H1 (cell line): ENCODE results near the gene SEC61A1. TPM values are rescaled to one million over a fixed set of nuclear protein-coding genes. Genes with fewer than 3 reads are reported as not detected.

Source experiments
- CTCF ChIA-PET: fragments of 300-600 bp; sonication (Branson Sonifier 250); formaldehyde crosslinking; loops from one replicate; lab custom pipeline; 2021; ENCODE audit not compliant: partially characterized antibody; lab: Charles Lee
- POLR2A ChIA-PET: fragments of 300-600 bp; sonication (Branson Sonifier 250); formaldehyde crosslinking; loops from one replicate; lab custom pipeline; 2021; ENCODE audit warnings: inconsistent platforms; ENCODE audit not compliant: partially characterized antibody; lab: Charles Lee
- DNase-seq, 2 experiments: peaks; one replicate each; pipeline versions ENCODE4 v3.0.0 to v3.0.0-alpha.2; 2010 to 2022; ENCODE audit warnings: low spot score in 2 of 2, low read depth in 1 of 2, mixed read lengths in 1 of 2
- FAIRE-seq: peaks from 2 replicates; lab custom pipeline; 2011; peaks lifted over from hg19 to GRCh38; lab: Jason Lieb, UNC
- H2AFZ ChIP-seq: 2 replicates; pipeline ENCODE4 v1.8.1; 2012; ENCODE audit warnings: low read length, inconsistent platforms
- H2AK5ac ChIP-seq: 2 replicates; pipeline ENCODE4 v1.6.1; 2013; ENCODE audit warnings: low read depth, low read length
- H2BK120ac ChIP-seq: replicated peaks from 2 replicates; pipeline ENCODE3; 2013; ENCODE audit warnings: low read depth, low read length, inconsistent platforms
- H2BK12ac ChIP-seq: 2 replicates; pipeline ENCODE4 v1.6.1; 2013; ENCODE audit warnings: low read depth, low read length
- H2BK15ac ChIP-seq: 2 replicates; pipeline ENCODE4 v1.6.1; 2013; ENCODE audit warnings: low read length
- H2BK20ac ChIP-seq: 2 replicates; pipeline ENCODE4 v1.6.1; 2013; ENCODE audit warnings: low read length
- H2BK5ac ChIP-seq: 2 replicates; pipeline ENCODE4 v1.6.1; 2013; ENCODE audit warnings: low read depth, low read length
- H3K14ac ChIP-seq: 2 replicates; pipeline ENCODE4 v1.6.1; 2013; ENCODE audit warnings: inconsistent platforms; ENCODE audit not compliant: insufficient read length
- H3K18ac ChIP-seq: 2 replicates; pipeline ENCODE4 v1.6.1; 2013; ENCODE audit warnings: low read length; ENCODE audit errors: extremely low read depth
- H3K23ac ChIP-seq: 2 replicates; pipeline ENCODE4 v1.6.1; 2013; ENCODE audit warnings: inconsistent platforms; ENCODE audit not compliant: insufficient read length
- H3K23me2 ChIP-seq: 2 replicates; pipeline ENCODE4 v1.6.1; 2013; ENCODE audit warnings: low read depth, low read length
- H3K27ac ChIP-seq: 2 replicates; pipeline ENCODE4 v1.6.1; 2011; ENCODE audit warnings: low read depth, low read length, inconsistent platforms
- H3K27me3 ChIP-seq, 4 experiments: replicated peaks in 1 of 4; 1 replicate in 1 of 4; 2 replicates in 3 of 4; pipeline versions ENCODE4 v1.6.1 to v1.8.1; 2011 to 2013; ENCODE audit warnings: low read length in 3 of 4, mild to moderate bottlenecking in 3 of 4, inconsistent platforms in 2 of 4, mixed read lengths in 2 of 4, moderate library complexity in 1 of 4; ENCODE audit not compliant: control insufficient read depth in 3 of 4, insufficient read depth in 3 of 4; ENCODE audit errors: extremely low read depth in 1 of 4
- H3K36me3 ChIP-seq, 4 experiments: 2 replicates each; pipeline versions ENCODE4 v1.6.1 to v1.8.1; 2011 to 2013; ENCODE audit warnings: mild to moderate bottlenecking in 4 of 4, low read length in 3 of 4, moderate library complexity in 2 of 4, control low read depth in 1 of 4, inconsistent platforms in 1 of 4; ENCODE audit not compliant: insufficient read depth in 4 of 4, control insufficient read depth in 2 of 4
- H3K4ac ChIP-seq: replicated peaks from 2 replicates; pipeline ENCODE3; 2013; ENCODE audit warnings: low read length, low read depth, mixed read lengths, inconsistent platforms; ENCODE audit not compliant: insufficient read length
- H3K4me1 ChIP-seq, 4 experiments: replicated peaks in 1 of 4; 1 replicate in 1 of 4; 2 replicates in 3 of 4; pipeline versions ENCODE4 v1.6.1 to v1.8.1; 2011 to 2013; ENCODE audit warnings: low read length in 3 of 4, inconsistent platforms in 2 of 4, mixed read lengths in 1 of 4; ENCODE audit not compliant: insufficient read depth in 4 of 4, control insufficient read depth in 3 of 4
- H3K4me2 ChIP-seq, 2 experiments: 2 replicates each; pipeline versions ENCODE4 v1.6.1 to v1.8.1; 2011 to 2013; ENCODE audit warnings: low read depth in 2 of 2, low read length in 2 of 2, control low read depth in 1 of 2, inconsistent platforms in 1 of 2, mild to moderate bottlenecking in 1 of 2; ENCODE audit not compliant: insufficient read depth in 1 of 2
- H3K4me3 ChIP-seq, 4 experiments: fragments of 200-600, 300-600 bp in 1 of 4; sonication (generic), shearing (Covaris generic), sonication (Bioruptor Twin) in 1 of 4; 2 replicates each; pipeline versions ENCODE4 v1.5.1 to v1.8.1; 2011 to 2016; ENCODE audit warnings: low read length in 4 of 4, low read depth in 3 of 4, control low read depth in 2 of 4, inconsistent platforms in 2 of 4, mild to moderate bottlenecking in 2 of 4, mixed read lengths in 1 of 4, moderate library complexity in 1 of 4; ENCODE audit not compliant: insufficient read depth in 2 of 4; ENCODE audit errors: extremely low read depth in 1 of 4
- H3K56ac ChIP-seq: replicated peaks from 2 replicates; pipeline ENCODE3; 2013; ENCODE audit warnings: low read depth, mild to moderate bottlenecking, mixed read lengths, low read length, inconsistent platforms; ENCODE audit not compliant: insufficient read length
- H3K79me1 ChIP-seq: 2 replicates; pipeline ENCODE4 v1.6.1; 2013; ENCODE audit warnings: low read depth, low read length, control low read depth
- H3K79me2 ChIP-seq, 2 experiments: 2 replicates each; pipeline versions ENCODE4 v1.6.1 to v1.8.1; 2012 to 2013; ENCODE audit warnings: low read length in 2 of 2, mild to moderate bottlenecking in 2 of 2, inconsistent platforms in 1 of 2; ENCODE audit not compliant: insufficient read depth in 2 of 2, control insufficient read depth in 1 of 2
- H3K9ac ChIP-seq, 4 experiments: replicated peaks in 1 of 4; 1 replicate in 1 of 4; 2 replicates in 3 of 4; pipeline versions ENCODE4 v1.6.1 to v1.8.1; 2011 to 2013; ENCODE audit warnings: low read depth in 3 of 4, low read length in 3 of 4, control low read depth in 2 of 4, mild to moderate bottlenecking in 2 of 4, moderate library complexity in 2 of 4, inconsistent platforms in 1 of 4; ENCODE audit errors: extremely low read depth in 1 of 4
- H3K9me3 ChIP-seq, 2 experiments: 2 replicates each; pipeline versions ENCODE4 v1.6.1 to v1.8.1; 2012 to 2013; ENCODE audit warnings: mild to moderate bottlenecking in 2 of 2, moderate library complexity in 2 of 2, control low read depth in 1 of 2, inconsistent platforms in 1 of 2, low read depth in 1 of 2, low read length in 1 of 2, mixed read lengths in 1 of 2; ENCODE audit not compliant: insufficient read depth in 2 of 2
- H4K20me1 ChIP-seq, 2 experiments: replicated peaks in 1 of 2; 2 replicates each; pipeline versions ENCODE3 to v1.8.1; 2011 to 2013; ENCODE audit warnings: inconsistent platforms in 2 of 2, low read length in 2 of 2, mild to moderate bottlenecking in 1 of 2; ENCODE audit not compliant: insufficient read depth in 2 of 2, control insufficient read depth in 1 of 2
- H4K5ac ChIP-seq: 2 replicates; pipeline ENCODE4 v1.6.1; 2013; ENCODE audit warnings: low read length, low read depth, mixed read lengths, inconsistent platforms; ENCODE audit not compliant: insufficient read length
- H4K8ac ChIP-seq: 2 replicates; pipeline ENCODE4 v1.8.0; 2013; ENCODE audit warnings: mild to moderate bottlenecking, moderate library complexity, low read length, inconsistent platforms; ENCODE audit not compliant: insufficient read depth; ENCODE audit errors: extremely low read depth
- H4K91ac ChIP-seq: replicated peaks from 2 replicates; pipeline ENCODE3; 2013; ENCODE audit warnings: low read length, mixed read lengths, inconsistent platforms; ENCODE audit not compliant: insufficient read length
- CHD1 ChIP-seq: IDR thresholded peaks from 2 replicates; pipeline ENCODE4 v1.6.1; 2012; ENCODE audit warnings: low read depth, low read length, improper control_type of control experiment
- EP300 ChIP-seq, 2 experiments: IDR thresholded peaks; 1 replicate in 1 of 2; 2 replicates in 1 of 2; pipeline ENCODE4 v1.6.1; 2011 to 2012; ENCODE audit warnings: low read depth in 2 of 2, low read length in 2 of 2, mild to moderate bottlenecking in 2 of 2, borderline replicate concordance in 1 of 2, inconsistent platforms in 1 of 2, moderate library complexity in 1 of 2
- KDM1A ChIP-seq: fragments of 200-600, 300-600 bp; sonication (generic); IDR thresholded peaks from 2 replicates; pipeline ENCODE4 v1.7.1; 2016; ENCODE audit warnings: mild to moderate bottlenecking, low read length, borderline replicate concordance
- KDM4A ChIP-seq: IDR thresholded peaks from one replicate; pipeline ENCODE4 v1.7.1; 2012; ENCODE audit warnings: low read depth, mild to moderate bottlenecking, moderate library complexity, low read length, inconsistent platforms; ENCODE audit not compliant: severe bottlenecking
- SRF ChIP-seq: IDR thresholded peaks from 2 replicates; pipeline ENCODE4 v1.6.1; 2011; ENCODE audit warnings: mild to moderate bottlenecking, low read depth, low read length, moderate library complexity
- TBP ChIP-seq: IDR thresholded peaks from 2 replicates; pipeline ENCODE4 v1.6.1; 2011; ENCODE audit warnings: low read depth, low read length, improper control_type of control experiment
- YY1 ChIP-seq: IDR thresholded peaks from 2 replicates; pipeline ENCODE4 v1.6.1; 2011; ENCODE audit warnings: low read depth, mild to moderate bottlenecking, low read length
- WGBS, 2 experiments: shearing (Covaris generic) in 1 of 2; methylation state at CpG; one replicate each; pipeline versions ENCODE4 v1.1.6 to v1.1.7; 2013 to 2015; ENCODE audit warnings: low lambda C conversion rate in 2 of 2, mixed read lengths in 2 of 2, inconsistent platforms in 1 of 2, low coverage in 1 of 2, missing lambda C conversion rate in 1 of 2; ENCODE audit not compliant: insufficient replicate concordance in 2 of 2, insufficient coverage in 1 of 2, insufficient read length in 1 of 2; ENCODE audit errors: extremely low coverage in 1 of 2, missing lambda C conversion rate in 1 of 2; 5-methylcytosine and 5-hydroxymethylcytosine counted together
- long read RNA-seq, 2 experiments: library from RNA in 1 of 2; library from capped mRNA in 1 of 2; stranded (forward); transcript quantifications; one replicate each; pipeline ENCODE4 v2.0.0, GENCODE V29; 2021; ENCODE audit warnings: inconsistent platforms in 1 of 2
- polyA minus RNA-seq, 3 experiments: library from RNA; depleted of rRNA, polyadenylated mRNA; stranded (reverse); fragments of >200 nt; gene quantifications; 1 replicate in 2 of 3; 2 replicates in 1 of 3; pipeline ENCODE4 v1.2.3, GENCODE V29; 2011
- polyA plus RNA-seq, 7 experiments: library from polyadenylated mRNA; depleted of rRNA in 3 of 7; stranded (reverse) in 5 of 7; unstranded in 2 of 7; fragments of >200 nt in 5 of 7; fragments of 200-250 nt in 2 of 7; gene quantifications; 1 replicate in 5 of 7; 2 replicates in 1 of 7; 4 replicates in 1 of 7; pipeline versions ENCODE4 v1.2.1 to v1.2.3, GENCODE V29; 2011 to 2013; ENCODE audit warnings: missing spikeins in 2 of 7, mixed read lengths in 2 of 7
- total RNA-seq: library from RNA; stranded (reverse); fragmentation: NEBNext Ultra II Directional; extraction: Animal tissue kit (Norgen Biotek cat#: 25700); gene quantifications from 2 replicates; pipeline ENCODE4 v1.2.1, GENCODE V29; 2021

SEC61A1 gene
- total RNA-seq (157 and 165 TPM in 2 replicates), polyA plus RNA-seq (2011; rRNA removed) (115 and 133 TPM in 2 replicates), polyA minus RNA-seq (2011; rRNA and poly(A)+ RNA removed) (262 and 327 TPM in 2 replicates)
- 107 TPM for polyA plus RNA-seq (2011; cell fraction: cytosol; rRNA removed)
- polyA plus RNA-seq (2011; cell fraction: nucleus; rRNA removed), result 127 TPM
- polyA plus RNA-seq (2012, experiment 1 of 2), result 119 to 133 TPM (median 124 TPM) in 4 replicates
- 142 TPM for polyA plus RNA-seq (2012, experiment 2 of 2)
- 197 TPM for polyA plus RNA-seq (2013, experiment 1 of 2)
- polyA plus RNA-seq (2013, experiment 2 of 2), result 202 TPM
- polyA minus RNA-seq (2011; cell fraction: cytosol; rRNA and poly(A)+ RNA removed), result 101 TPM
- 78.2 TPM for polyA minus RNA-seq (2011; cell fraction: nucleus; rRNA and poly(A)+ RNA removed)
- long read RNA-seq, experiment 1, transcript SEC61A1-201 (12 exons, 3,635 nt), result major isoform, 51 of 131 reads
- long read RNA-seq, experiment 1, partial matches to known transcripts, result 73 of 131 reads
- long read RNA-seq, experiment 1, other reads (novel, unspliced or antisense), result 7 of 131 reads
- long read RNA-seq, experiment 2, transcript SEC61A1-201 (12 exons, 3,635 nt), result major isoform, 21 of 29 reads
- long read RNA-seq, experiment 2, partial matches to known transcripts, result 7 of 29 reads
- long read RNA-seq, experiment 2, other reads (novel, unspliced or antisense), result 1 of 29 reads

DNA sequence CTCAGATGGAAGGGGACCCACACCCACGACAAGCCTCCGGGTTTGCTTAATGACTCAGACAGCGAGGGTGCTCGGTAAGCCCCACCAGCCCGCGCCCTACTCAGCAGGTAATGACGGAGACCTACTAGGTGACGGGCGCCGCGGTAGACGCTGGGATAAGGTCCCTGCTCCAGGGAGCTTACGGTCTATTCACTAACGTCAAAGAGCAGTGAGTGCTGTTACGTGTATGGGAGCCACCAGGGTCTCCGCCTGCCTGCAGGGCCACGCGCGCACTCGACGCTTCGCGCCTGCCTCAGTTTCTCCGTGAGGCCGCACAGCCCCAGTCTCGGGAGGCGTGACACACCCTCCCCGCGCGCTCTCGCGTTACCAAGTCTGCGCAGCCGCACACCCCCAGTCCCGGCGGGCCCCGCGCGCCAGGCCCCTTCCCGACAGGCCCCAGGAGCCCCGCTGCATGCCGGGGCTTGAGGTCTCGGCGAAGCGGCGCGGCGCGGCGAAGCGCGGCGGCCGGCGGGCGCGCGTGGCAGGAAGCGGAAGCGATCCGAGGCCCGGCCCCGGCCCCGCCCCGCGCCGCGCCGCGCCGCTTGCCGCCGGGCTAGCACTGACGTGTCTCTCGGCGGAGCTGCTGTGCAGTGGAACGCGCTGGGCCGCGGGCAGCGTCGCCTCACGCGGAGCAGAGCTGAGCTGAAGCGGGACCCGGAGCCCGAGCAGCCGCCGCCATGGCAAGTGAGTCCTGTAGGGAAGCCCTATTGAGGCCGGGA lies at the start of gene SEC61A1:
SEC61A1 (plus strand) TSS at position 601 of the 758 bp plus-strand sequence; CDS start at position 717, 116 bp downstream.
- Histone ChIP-seq H3K79me2 (peaks cover 5 to 30% of the 10 kb centered on the region in 2 experiments; a peak in 3 of 4 replicates), H3K4me1 (peaks cover 0 to 7% (median 2%) of the 10 kb centered on the region in 4 experiments; a peak in 4 of 7 replicates), H4K8ac (peak within 1 kb of the TSS; percentile 82), H2BK12ac (no peak within 1 kb of the TSS), H3K27ac (0 out of 2 replicates have a peak within 1 kb of the TSS, but pooled peaks have one; percentile 35), H3K18ac (peak within 1 kb of the TSS; percentile 51; the same call in 1 of the 2 replicates), H3K79me1 (peaks cover 7% of the 10 kb centered on the region), H3K36me3 (peaks cover 3 to 37% (median 20%) of the 10 kb centered on the region in 4 experiments), H3K14ac (no peak within 1 kb of the TSS), H2BK5ac (peak within 1 kb of the TSS; percentile 84), H2AK5ac (no peak within 1 kb of the TSS), H3K23ac (no peak within 1 kb of the TSS), H4K91ac (peak within 1 kb of the TSS; percentile 56), H3K9ac (peak within 1 kb of the TSS; percentile 80 to 89 (median 86)), H3K4me3 (peak within 1 kb of the TSS; percentile 82 to 92 (median 86)), H3K27me3 (no peaks in the 10 kb centered on the region), H2BK20ac (no peak within 1 kb of the TSS), H3K9me3 (no peaks in the 10 kb centered on the region), H3K4ac (no peak within 1 kb of the TSS), H3K23me2 (peaks cover 12% of the 10 kb centered on the region), H4K5ac (peak within 1 kb of the TSS; percentile 83), H3K4me2 (peak within 1 kb of the TSS; percentile 93 to 98), H4K20me1 (peaks cover 0 to 7% of the 10 kb centered on the region in 2 experiments), H2BK15ac (peak within 1 kb of the TSS; percentile 75; the same call in 1 of the 2 replicates), H2BK120ac (no peak within 1 kb of the TSS), H3K56ac (peak within 1 kb of the TSS; percentile 47), H2AFZ (peak within 1 kb of the TSS; percentile 90)
- ChIA-PET POLR2A (interaction anchor here (0.7 to 2.5 kb wide), 8 partner anchors 11 to 142 kb away, joined by 3 to 10 read pairs (median 4); partner anchors contain the start of gene RUVBL1), CTCF (interaction anchor here (0.6 kb wide), 1 partner anchor 15 kb away, joined by 3 read pairs; no protein-coding TSS in a partner anchor)
- 3% methylated on average over 79 of the region's 90 CpGs; no CpG with 5 or more reads in 1 of the 2 experiments for WGBS, 2 experiments
- DNase-seq (peak; percentile 67 to 96), FAIRE-seq (no peak)
- no peak for TF ChIP-seq KDM1A
- no peak for TF ChIP-seq CHD1
- TF ChIP-seq EP300 (IDR thresholded peaks at IDR 0.05; ENCODE audit: borderline replicate concordance in 1 of 2, low read depth in 2 of 2, low read length in 2 of 2), result no peak
- no peak for TF ChIP-seq YY1
- TF ChIP-seq SRF, result no peak
- no peak for TF ChIP-seq TBP
- peak; percentile 95 for TF ChIP-seq KDM4A
